Measurements from ENCODE around the gene RASGRF1. TPM values are rescaled to one million over a fixed set of nuclear protein-coding genes. Genes with fewer than 3 reads are reported as not detected.

RASGRF1 gene
- total RNA-seq, 1 donor from 2014 or later = 2.1 TPM

DNA sequence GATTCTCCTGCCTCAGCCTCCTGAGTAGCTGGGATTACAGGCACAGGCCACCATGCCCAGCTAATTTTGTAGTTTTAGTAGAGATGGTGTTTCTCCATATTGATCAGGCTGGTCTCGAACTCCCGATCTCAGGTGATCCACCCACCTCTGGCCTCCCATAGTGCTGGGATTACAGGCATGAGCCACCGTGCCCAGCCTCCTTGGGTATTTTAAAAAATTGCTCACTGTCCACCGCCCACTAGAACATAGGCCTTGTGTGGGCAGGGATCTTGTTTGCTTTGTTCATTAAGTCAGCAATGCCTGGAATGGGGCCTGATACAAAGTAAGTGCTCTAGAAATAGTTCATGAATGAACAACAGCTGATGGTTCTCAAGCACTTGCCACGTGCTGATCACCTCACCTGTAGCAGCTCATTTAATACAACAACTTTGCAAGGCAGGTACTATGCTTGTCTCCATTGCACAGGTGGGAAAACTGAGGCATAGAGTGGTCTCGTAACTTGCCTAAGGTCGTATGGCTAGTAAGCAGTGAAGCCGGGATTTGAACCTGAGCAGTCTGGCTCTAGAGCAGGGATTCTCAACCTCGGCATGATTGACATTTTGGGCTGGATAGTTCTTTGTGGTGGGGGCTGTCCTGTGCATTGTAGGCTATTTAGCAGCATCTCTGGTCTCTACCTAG lies 133.0 kb downstream of the RASGRF1 start:
- no peak for DNase-seq (ENCODE audit: low spot score)

DNA sequence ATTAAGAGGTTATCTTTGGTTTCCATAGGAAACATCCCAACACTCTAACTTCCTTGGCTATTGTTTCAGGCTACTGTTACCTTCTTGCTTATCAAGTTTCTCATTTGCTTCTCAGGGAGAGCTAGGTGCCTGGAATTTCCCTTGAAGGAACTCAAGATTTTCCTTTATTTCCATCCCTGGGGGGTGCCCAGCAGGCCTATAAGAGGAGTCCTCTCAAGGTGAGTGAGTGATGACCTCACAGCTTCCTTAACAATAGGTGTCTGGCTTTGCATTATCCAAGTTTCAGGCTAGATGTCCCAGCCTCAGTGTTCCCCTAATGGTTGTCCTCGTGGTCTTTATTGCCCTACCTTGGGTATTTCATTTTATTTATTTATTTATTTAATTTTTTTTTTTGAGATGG lies 133.6 kb downstream of the RASGRF1 start:
- DNase-seq (ENCODE audit: low spot score) = no peak

DNA sequence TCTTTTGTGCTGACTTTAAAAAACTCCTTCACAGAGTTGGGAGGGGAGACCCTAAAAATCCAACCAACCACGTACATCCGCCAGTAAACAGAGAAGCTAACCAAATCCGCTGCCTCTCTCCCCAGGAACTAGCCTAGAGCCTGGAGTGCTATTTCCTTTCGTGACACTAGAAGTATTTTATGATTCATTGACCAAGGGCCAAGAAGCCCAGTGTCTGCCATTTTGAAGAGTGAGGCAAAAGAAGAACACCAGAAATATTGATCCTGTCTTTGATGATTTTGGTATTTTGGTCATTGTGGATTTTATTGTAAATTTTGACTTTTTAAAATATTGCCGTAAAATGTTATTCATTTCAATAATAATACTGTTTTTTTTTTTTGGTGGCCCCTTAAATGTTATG lies 135.2 kb downstream of the RASGRF1 start:
- DNase-seq (ENCODE audit: low spot score) = no peak

DNA sequence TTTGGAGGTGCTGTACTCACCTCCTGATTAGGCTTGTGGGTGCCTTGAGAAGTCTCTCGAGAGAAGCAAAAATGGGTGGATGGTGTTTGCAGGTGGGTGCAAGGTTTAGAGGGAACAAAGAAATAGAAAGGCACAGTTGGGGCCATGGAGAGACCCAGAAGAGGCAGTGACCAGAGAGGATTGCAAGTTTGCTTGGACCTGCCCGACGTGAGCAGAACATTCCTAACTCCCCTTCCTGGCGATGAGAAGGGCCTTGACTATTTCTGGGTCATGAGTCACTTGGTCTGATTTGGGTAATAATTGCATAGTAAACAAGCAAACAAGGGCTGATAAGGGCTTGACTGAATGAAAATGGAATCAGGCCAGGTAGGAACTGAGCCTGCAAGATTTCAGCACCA lies 138.7 kb downstream of the RASGRF1 start:
- peak; percentile 69 for DNase-seq (ENCODE audit: low spot score)

DNA sequence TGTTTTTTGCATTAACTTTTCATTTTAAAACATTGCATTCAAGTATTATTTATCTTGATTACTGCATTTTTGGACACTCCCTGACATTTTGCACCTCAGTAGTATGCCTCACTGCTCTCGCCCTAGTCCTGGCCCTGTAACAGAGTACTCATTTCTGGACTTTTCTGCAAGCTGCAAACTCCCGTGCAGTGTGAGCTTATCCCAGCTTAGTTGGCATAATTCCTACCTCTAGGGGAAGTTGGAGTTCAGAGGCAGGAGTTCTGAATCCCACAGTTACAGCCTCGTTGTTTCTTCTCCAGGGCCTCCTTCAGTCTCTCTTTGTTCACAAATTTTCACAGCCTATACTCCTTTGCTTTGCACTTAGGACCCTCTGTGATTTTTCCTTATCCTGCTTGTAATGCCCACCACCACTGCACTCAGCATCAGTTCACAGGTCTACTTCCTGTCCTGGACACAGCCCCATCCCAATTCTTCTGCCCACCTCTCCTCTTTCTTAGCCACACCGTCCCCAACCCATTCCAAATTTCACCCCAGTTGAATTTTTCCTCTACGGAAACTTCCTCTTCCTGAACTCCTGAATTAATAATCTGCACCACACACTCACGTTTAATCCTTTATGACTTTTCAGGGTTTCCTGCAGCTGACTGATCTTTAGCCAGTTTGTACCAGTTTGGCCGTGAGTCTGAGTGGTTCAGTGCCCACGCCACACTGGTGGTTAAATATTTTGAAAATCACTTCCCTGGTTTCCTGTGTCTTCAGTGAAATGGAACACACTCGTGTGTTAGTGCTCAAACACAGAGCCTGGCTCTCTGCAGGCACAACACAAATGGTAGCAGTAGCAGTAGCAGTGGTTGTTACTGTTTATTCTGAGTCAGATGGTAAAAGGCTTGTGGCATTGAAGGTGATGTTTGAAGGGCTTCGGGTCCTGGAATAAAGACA lies 139.4 kb downstream of the RASGRF1 start:
- no peak for DNase-seq (ENCODE audit: low spot score)

DNA sequence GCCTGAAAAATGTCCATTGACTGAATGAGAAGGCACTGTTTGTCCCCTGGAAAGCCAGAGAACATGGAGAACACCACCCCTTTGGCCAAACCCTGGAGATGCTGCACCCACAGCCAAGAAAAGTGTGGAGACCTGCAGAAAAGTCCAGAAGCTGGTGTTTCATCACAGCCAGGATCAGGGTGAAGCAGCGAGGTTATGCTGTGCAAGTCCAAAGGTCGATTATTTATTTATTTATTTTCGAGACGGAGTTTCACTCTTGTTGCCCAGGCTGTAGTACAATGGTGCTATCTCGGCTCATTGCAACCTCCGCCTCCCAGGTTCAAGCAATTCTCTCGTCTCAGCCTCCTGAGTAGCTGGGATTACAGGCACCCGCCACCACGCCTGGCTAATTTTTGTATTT lies 140.2 kb downstream of the RASGRF1 start:
- DNase-seq (ENCODE audit: low spot score) = no peak

DNA sequence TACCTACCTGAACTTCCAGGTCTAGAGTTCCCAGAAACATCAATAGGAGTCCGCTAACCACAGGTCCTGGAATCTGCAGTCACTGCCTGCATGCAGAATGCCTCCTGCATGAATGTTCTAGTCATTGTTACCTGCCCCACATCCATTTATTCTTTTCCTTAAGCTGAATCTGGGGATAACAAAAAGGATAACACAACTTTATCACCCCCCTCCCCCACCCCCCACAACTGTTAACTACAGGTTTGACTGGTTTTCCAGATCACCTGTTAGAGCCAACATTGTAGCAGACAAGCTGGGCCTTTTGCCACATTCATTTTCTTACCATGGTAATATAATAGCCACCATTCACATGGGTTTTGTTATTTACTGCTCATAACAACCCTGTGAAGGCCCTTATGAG lies 141.1 kb downstream of the RASGRF1 start:
- DNase-seq (ENCODE audit: low spot score) = no peak

DNA sequence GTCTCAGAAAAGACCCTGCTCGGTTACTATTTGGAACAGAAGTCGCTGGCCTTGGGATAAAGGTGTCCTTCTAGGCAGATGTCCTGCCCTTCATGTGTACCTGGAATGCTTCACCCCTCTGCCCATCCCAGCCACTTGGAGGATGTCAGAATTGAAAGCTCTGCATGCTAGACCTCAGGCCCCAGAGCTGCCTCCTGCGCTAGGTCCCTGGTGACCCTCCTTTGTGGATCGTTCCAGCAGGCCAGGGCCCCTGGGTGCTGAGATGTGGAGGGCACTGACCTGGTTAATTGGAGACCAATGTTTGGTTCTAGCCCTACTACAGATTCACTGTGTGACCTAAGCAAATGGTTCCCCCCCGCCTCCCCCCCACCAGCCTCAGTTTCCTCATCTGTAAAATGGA lies 143.1 kb downstream of the RASGRF1 start:
- no peak for DNase-seq (ENCODE audit: low spot score)

DNA sequence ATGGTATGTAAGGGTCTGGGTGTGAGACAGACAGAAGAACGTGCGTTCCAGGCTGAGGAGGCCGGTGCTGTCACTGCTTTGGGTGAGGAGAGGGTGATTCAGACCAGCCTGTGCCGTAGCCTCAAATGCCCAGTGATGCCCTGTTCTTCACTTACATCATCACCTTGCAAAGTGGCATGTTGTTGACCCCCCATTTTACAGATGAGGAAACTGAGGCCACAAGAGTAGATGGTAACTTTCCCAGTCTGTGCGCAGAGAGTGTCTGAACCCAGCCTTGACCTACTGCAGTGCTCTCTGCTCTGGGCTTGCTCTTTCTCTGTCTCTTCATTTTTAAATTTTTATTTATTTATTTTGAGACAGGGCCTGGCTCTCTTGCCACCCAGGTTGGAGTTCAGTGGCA lies 144.1 kb downstream of the RASGRF1 start:
- no peak for DNase-seq (ENCODE audit: low spot score)

DNA sequence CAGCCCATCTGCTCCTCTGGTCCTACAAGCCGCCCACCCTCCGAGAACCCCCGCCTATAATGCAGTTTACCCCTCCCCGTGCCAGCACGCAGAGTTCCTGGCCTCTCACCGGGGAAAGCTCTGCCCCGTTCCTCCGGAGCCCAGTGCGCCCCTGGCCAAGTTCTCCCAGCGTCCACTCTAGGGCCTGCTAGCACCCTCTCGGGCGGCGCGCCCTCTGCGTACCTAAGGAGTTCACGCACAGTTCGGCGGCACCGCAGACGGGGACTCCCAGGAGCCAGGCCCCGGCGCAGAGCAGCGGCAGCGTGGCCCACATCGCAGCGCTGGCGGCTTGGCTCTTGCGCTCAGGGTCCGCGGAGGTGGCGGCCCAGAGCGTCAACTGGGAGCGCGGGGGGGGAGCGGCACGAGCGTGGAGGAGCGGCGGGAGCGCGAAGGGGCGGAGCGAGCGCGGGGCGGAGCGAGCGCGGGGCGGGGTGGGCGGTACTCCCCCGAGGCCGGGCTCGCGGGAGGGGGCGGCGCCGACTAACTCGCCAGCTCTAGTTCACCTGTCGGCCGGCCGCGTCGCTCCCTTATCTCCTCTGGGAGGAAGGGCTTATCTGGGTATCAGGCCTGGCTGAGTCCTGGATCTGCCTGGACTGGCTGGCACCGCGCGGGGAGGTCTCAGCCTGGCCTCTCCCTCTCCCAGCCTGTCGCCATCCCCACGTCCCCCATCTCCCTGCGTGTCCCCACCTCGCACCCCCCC lies 145.7 kb downstream of the RASGRF1 start, which contains the start of gene CTSH:
Gene CTSH, minus strand, starts transcription at position 378 of the 739 bp plus-strand sequence. Its CDS starts 65 bp downstream, at position 313.
- DNase-seq (ENCODE audit: low spot score) = peak; percentile 92

DNA sequence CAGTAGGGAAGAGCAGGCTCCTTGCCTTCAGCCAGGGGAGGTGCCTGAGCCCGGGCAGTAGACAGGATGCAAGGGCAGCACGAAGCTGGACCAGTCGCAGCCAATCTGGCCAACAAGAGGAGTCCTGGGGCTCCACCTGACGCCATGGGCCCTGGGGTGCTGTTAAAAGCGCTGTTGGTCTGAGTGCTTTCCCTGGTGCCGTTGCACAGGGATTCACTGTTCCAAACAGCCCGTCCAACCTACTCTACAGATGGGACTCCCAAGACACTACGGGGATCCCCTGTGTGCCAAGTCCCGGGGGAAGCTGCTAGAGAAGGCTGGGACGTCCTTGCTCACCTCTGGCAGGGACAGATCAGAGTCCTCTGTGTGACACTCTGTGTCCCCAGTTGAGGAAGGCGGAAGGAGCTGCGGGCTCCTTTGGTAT lies 146.4 kb downstream of the RASGRF1 start:
- no peak for DNase-seq (ENCODE audit: low spot score)

DNA sequence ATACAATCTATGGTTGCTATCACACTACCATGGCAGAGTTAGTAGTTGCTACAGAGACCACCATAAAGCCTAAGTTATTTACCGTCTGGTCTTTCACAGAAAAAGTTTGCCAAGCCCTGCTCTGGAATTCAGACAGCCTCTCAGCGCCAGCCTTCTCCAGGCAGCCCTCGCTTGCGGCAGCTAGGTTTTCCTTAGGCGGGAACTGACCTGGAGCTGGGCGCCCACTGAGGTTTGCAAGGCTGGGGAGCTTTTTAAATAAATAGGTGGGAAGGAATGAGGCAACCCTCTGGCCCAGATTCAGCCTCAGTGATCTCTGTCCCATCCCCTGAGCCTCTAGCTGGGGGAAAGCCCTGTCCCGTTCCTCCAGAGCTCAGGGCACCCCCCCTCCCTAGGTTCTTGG lies 146.9 kb downstream of the RASGRF1 start:
- no peak for DNase-seq (ENCODE audit: low spot score)

DNA sequence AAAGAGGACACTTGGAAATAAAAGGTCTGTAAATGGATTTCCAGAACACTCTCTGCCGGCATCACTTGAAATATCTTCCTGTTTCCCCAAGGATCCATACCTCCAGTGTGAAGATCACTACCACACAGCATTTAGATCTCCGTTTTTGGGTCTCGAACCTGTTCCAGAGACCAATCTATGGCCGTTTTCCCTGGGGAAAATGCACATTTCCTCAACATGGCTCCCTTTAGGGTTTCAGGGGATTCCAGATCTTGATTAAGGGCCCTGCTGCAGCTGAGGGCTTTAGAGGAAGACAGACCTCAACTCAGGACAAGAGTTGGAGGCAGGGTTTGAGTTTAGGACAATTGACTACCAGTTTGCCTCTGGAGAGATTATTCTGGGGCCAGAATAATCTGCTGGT lies 147.8 kb downstream of the RASGRF1 start:
- no peak for DNase-seq (ENCODE audit: low spot score)

DNA sequence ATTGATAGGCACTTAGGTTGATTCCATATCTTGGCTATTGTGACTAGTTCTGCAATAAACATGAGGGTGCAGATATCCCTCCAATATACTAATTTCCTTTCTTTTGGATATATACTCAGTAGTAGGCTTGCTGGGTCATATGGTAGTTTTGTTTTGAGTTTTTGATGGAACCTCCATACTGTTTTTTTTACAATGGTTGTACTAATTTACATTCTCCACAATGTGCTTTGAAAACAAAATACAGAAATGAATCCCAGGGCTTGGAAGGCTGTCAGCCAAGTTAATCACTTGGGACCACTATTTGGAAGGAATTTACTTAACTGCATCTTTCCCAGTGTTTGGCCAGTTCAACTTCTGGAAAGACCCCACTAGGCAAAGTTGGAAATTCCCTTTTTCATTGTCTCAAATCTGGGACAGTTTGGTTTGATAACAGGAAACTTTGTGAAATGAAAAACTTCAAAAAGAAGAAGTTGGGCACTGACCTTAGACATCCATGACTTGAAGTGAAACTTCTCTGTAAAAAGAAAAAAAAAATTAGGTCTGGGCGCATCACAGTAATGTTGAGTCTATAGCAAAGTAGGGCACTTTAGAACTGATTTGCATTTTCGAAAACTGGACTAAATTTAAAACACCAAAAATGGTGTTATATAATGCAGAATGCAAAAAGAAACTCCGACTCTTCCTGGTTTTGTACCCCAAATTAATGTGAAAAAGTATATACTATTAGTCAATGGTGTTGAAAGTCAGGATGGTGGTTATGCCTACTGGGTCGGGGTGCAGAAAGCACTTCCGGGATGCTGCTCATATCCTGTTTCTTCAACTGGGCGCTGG lies 151.7 kb downstream of the RASGRF1 start:
- DNase-seq (ENCODE audit: low spot score) = no peak

DNA sequence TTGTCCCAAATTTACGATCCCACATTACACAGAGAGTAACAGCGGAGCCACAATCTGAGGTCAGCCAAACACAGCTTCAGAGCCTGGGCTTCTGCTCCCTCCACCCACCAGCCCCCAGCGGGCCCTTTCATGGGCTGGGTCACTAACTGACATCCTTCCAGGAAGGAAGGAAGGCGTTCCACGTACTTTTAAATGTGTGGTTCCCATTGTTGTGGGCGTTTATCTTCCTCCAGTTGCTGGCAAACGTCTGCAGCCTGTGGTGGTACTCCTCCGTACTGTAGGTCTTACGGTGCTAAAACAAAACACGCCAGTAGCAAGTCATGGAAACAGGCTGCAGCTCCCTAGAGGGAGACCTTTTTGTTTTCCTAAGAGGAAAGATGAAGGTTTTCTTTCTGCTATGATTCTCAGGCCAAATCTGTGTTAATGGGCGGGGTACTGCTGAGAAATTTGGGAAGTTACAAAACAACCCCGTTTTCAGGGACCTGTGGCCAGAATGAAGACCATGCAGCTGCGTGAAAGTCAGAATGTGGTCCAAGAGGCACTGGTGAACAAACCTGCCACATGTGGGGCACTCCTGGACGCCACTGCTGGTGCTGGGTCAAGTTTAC lies 153.3 kb downstream of the RASGRF1 start:
- no peak for DNase-seq (ENCODE audit: low spot score)

DNA sequence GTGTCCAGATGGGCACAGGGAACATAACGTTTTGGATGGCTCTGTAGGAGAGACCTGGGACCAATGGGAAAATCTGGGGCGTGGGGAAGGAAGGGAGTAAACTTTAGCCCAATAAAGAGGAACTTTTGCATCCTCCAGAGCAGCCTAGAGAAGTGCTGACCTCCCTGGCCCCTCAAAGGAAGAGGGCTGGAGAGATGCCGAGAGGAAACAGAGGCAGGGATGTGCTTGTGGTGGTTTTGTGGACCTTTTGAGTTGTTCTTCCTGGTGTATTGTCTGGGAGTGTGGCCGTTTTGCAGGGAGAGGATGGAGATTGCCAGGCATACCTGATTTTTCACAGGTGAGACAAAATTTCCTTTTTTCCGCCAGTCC lies 155.9 kb downstream of the RASGRF1 start:
- no peak for DNase-seq (ENCODE audit: low spot score)

DNA sequence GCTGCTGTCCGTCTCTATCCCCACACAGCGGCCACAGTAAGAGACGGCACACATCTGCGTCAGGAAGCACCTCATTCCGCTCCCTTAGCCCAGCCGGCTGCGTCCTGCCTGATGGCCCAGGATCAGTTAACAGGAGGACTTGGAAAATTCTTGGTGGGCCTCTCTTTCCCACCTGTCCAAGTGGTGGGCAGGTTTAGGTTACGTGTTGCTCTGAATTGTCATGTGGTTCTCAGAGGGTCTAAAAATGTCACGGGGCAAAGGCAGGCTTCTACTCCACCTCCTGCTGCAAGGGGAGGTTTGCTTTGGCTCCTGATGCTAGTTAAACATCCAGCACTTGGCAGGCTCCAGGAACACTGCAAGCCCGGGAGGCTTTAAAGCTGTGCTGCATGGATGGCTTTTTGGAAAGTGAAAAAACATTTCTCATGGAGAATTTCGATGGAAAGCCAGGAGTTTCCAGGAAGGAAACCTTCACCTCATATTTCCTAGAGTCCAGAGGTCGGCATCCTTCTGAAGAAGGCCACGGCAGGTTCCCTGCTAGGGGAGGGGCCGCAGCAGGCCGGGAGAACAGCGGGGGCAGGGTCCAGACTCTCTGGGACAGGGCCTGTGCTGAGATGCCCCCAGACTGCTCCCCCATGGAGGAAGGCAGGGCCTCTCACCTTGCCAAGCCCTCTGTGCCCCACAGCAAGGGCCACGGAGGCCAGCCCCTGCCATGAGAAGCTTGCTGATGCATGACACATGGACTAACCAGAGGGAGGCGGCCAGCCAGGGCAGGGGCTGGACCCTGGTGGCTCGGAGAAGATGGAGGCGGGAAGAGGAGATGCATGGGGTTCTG lies 156.5 kb downstream of the RASGRF1 start:
- DNase-seq (ENCODE audit: low spot score) = no peak

DNA sequence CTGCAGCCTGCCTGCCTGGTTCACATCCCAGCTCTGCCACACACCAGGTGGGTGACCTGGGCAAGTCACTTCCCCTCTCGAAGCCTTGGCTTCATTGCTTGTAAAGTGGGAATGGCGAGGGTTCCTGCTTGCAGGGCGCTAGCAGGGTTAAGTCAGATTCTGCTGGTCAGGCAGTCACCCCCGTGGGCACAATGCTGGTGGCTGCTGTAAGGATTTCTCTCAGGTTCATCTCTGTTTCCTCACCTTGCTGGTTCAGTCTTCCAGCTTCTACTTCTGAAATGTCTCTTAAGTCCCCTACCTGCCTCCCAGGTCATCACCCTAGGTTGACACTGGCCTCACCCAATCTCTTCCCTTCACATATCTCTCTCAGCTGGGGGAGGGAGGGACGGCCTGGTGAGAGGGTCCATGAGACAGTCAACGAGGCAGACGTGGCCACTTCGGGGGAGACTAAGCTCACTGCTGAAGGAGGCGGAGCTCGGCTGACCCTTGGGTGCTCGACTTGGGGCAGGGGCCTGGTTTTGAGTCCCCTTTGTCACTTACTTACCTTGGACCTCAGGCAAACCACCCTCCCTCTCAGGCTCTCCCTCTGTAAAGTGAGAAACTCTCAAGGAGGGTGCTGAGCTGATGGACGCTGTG lies 157.3 kb downstream of the RASGRF1 start:
- no peak for DNase-seq (ENCODE audit: low spot score)

DNA sequence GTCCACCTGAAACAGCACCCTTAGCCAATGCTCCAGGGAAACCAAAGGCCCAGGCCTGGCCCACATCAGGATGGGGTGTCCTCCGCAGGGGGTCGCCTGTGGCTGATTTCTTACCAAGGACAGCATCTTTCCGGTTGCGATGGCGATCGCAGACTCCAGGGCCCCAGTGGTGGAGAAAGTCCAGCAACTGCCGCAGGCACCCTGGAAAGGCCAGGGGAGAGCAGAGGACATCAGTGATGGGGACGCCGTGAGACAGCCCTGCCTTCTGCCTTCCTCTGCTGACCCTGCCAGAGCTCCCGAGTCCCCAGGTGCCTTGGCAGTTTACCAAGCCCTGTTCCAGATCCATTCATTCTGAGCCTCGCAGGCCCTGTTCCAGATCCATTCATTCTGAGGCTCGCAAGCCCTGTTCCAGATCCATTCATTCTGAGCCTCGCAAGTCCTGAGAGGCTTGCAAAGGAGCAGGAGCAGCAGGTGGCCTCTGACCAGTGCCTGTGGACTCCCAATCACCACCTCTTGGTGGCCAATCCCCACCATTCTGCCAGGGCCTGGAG lies 158.2 kb downstream of the RASGRF1 start:
- DNase-seq (ENCODE audit: low spot score) = no peak

Data from ureter (tissue), 1 donor.